Esophagus mucosa (tissue), 1 donor: ENCODE data around the gene SORCS2. TPM values are rescaled to one million over a fixed set of nuclear protein-coding genes. Genes with fewer than 3 reads are reported as not detected.

ENCODE experiments used
- ATAC-seq: fragments of 200-7000 bp; cut with Tn5 transposase; one replicate; pipeline ENCODE4 v1.9.1; 2020
- total RNA-seq: library from RNA; stranded (reverse); gene quantifications from one replicate; pipeline ENCODE4 v1.2.4, GENCODE V29; 2023
- donor health status: DM: yes; HTN: yes; CAD: no.

The SORCS2 gene
- total RNA-seq, 1 donor from 2014 or later: 5.0 TPM

DNA sequence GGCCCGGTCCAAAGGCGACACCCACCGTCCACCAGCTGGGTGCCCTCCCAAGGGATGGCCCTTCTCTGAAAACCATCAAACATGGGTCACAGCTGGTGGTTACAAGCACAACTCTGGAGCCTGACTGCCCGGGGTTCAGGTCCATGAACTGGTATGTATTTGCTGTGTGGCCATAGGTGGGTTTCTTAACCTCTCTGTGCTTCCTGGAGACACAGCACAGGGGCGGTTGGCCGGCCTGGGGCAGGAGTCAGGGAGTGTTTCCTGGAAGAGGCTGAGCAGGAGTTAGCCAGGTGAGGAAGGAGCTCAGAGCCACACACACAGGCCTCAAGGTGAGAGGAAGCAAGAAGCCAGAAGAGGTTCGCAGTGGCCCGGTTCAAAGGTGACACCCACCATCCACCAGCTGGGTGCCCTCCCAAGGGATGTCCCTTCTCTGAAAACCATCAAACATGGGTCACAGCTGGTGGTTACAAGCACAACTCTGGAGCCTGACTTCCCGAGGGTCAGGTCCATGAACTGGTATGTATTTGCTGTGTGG, 486.0 kb downstream of the SORCS2 start:
- ATAC-seq: no peak

- no peak for ATAC-seq
Observed at GRCh38 chr4:7679406-7680040, 487.2 kb downstream of the SORCS2 start.

DNA sequence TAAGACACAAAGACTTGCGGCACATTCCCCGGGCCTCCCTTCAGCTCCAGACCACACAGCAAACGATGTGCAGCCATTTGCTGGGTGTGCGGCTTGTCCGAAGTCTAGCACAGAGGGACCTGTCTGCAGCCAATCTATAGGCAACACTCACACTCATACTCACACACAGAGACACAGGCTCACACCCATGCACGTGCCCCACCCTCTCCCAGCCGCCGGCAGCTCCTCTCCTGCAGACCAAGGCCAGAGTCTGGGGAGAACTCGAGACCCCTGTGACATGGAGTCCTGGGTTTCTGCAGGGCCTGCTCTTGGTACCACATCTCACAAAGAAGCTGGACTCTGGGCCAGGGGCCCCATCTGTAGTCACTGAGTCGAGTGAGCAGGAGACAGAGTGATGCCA, 487.8 kb downstream of the SORCS2 start:
- ATAC-seq: no peak

- no peak for ATAC-seq
Observed at GRCh38 chr4:7680731-7681130, 488.4 kb downstream of the SORCS2 start.

DNA sequence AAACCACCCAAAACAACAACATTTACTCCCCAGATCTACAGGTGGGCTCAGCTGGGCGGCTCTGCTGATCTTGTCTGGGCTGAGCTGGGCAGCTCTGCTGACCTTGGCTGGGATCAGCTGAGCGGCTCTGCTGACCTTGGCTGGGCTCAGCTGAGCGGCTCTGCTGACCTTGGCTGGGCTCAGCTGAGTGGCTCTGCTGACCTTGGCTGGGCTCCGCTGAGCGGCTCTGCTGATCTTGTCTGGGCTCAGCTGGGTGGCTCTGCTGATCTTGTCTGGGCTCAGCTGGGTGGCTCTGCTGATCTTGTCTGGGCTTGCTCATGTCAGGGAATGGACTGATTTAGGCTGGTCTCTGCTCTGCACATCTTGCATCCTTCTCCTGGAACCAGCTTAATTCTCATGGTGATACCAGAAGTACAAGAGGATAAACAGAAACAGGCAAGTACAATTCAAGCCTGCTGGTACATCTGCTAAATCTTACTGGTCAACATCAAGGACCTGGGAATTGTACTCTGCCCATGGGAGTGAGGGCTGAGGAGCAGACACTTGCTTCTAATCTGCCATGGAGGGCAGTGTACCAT, 490.9 kb downstream of the SORCS2 start:
- ATAC-seq: no peak

DNA sequence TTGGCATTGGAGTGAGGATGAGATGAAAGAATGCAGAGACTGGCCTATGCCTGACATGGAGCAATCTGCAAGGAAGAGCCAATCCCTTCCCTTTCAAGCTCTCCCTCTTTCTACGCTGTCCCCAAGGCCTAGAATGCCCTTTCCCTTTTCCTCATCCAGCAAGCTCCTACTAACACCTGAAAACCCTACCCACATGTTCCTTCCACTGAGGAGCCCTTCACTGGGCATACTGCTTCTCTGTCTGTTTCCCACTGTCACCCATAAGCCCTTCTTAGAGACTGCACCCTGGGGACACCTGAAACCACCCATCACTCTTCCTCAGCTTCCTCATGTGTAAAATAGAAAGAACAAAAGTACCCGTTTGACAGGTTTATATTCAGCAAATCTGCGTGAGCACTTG, 492.0 kb downstream of the SORCS2 start:
- no peak for ATAC-seq

DNA sequence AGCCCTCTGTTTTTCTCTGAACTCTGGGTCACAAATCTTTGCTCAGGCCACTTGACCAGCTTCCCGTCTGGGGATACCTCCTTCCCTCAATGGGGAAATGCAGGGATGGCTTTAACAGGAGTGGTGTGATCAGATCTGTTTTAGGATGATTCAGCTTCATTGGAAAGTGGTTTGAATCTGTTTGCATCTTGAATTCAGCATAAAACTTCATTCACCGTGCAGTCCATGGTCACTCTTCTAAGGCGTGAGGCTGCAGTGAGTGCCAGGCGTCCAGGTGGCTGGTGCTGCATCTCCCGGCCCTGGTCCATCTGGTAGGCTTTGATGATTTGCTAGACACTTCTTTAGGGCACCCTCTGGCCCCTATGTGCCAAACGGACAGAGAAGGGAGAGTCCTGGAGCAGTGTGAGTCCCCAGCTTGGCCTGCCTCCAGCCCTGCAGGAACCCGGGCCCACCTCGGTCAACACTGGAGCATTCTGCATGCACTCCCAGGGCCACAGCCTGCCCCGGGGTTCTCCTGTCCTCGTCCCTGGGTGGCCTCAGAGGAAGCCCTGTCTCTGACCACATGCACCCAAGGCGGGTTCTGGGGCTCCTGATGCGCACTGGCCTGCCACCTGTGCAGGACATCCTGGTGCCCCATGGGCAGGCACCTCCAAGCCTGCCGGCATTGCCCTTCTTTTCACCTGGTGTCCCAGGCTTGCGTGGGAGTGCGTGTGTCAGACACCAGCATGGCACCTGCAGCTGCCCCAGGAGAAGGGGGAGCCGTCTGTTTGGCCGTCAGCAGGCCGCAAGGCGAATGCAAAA, 493.9 kb downstream of the SORCS2 start:
- no peak for ATAC-seq

DNA sequence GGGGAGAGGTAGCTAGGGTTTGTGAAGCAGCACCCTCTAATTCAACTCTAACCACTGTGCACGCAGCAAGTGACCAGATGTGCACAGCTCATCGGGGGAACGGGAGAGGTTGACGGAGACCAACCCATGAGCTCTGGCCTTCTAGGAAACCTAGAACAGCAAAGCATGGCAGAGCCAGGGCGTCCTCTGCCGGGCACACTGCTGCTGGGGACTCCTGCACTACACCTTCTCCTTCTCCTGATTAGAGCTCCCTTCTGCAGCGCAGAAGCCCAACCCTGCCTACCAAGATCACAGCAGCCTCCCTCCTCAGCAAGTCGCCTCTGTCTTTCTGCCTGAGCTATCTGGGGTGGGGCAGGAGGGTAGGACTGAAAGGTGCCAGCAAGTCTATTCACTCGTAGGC, 494.7 kb downstream of the SORCS2 start:
- no peak for ATAC-seq

DNA sequence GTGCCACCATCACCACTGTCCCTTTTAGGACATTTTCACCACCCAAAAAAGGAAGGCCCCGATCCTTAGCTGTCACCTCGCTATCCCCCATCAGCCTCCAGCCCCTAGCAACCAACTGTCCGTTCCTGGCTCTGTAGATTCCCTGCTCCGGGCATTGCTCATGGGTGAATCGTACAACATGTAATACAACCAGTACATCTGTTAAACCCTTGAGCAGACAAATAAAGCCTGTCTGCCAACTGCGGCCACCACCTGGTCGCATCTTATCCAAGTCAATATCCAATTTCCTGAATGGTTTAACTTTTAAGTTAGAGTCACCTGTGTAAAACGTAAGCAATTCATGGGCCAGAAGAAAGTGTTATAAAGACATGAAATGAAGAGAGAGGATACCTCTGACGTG, 495.5 kb downstream of the SORCS2 start:
- no peak for ATAC-seq

GRCh38 chr4:7689773-7690693, 497.7 kb downstream of the SORCS2 start:
- no peak for ATAC-seq

- ATAC-seq: no peak
Observed at GRCh38 chr4:7691061-7691460, 498.7 kb downstream of the SORCS2 start.

DNA sequence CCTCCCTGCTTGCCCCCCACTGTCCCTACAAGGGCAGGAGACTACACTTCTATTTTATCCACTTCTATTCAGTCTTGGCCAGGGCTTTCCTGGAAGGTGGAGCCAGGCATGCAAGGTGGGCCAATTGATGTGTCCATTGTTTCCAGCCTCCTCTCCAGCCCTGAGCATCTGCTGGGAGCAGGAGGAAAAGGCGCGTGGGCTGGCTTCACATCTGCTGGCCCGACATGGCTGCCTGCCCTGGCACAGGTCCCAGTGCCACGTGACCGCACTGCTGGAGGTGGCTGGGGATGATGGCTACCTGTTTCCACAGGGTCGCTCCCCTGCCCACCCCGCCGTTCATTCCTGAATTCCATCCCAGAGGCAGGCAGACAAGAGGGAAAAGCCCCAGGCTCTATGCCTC, 499.6 kb downstream of the SORCS2 start:
- no peak for ATAC-seq

- no peak for ATAC-seq
Observed at GRCh38 chr4:7692451-7693236, 500.3 kb downstream of the SORCS2 start.

GRCh38 chr4:7693237-7693608, 500.9 kb downstream of the SORCS2 start:
- no peak for ATAC-seq

- ATAC-seq: no peak
Observed at GRCh38 chr4:7693711-7694110, 501.4 kb downstream of the SORCS2 start.

DNA sequence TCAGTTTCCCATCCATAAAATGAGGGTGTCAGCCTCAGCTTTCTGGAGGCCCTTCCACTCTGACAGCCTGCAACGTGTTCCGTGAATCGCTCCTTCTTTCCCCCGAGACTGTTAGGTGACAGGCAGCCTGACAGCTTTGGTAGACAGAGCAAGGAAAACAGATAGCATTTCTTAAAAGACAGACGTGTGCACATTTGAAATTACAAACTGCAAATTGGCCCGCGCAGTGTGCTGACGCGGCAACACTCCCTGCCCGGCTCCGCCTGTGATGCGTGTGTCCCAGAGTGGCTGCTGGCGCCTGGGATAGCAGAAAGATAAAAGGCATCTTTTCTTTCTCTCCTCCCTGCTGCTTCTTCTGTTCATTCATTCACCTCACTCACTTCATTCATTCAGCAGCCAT, 502.0 kb downstream of the SORCS2 start:
- no peak for ATAC-seq

GRCh38 chr4:7697343-7697742, 505.0 kb downstream of the SORCS2 start:
- no peak for ATAC-seq

DNA sequence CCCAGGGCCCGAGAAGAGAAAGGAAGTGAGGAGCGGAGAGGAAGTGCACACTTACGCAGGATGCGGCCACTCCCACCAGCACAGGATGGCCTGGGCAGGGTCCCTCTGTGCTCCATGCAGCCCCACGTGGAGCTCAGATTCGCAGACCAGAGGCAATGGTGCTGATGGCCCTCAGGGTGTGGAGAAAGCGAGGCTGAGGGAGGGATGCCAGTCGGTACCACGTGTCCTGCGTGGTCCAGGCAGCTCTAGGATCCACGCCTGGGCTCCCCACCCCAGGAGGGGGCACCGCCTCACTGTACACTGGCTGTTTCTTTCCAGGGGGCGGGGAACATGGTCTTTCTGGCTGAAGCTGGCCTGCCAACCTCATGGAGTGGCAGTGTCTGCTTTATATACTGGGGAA, 505.5 kb downstream of the SORCS2 start:
- ATAC-seq: no peak

GRCh38 chr4:7698584-7698983, 506.2 kb downstream of the SORCS2 start:
- no peak for ATAC-seq

DNA sequence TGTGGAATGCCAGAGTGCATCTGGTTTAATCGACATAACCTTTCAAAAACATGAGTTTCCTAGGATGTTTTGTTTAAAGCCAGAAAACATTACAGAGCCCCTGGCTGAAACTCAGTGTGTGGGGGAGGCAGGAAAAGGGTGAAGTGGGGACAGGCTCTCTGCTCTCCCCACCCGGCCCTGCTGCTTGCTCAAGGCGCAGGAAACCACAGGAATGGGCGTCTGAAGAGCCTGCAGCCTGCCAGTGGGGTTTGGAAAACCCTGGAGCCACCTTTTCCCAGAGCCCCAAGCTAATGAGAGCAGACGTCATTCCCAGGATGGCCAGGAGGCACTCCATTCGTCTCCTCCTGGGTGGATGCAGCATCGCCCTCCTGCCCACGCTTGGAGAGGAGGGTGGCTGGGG, 506.7 kb downstream of the SORCS2 start:
- no peak for ATAC-seq

DNA sequence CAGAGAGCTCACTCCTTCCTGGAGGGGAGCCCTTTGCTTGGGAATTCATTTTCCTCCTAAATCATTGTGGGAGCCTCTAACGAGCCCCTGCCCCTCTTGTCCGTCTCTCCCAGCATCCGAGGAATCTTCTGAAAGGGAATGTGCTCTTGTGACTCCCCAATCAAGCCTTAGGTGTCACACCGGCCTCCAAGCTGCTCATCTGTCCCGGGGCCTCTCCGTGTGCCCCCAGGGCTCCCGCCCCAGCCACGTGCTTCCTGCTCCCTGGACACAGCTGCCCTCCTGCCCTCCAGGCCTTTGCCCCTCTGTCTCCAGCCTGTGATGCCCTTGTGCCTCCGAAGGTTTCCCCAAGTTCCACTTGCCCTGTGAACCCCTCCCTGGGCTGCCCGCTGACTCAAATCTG, 507.5 kb downstream of the SORCS2 start:
- ATAC-seq: no peak

DNA sequence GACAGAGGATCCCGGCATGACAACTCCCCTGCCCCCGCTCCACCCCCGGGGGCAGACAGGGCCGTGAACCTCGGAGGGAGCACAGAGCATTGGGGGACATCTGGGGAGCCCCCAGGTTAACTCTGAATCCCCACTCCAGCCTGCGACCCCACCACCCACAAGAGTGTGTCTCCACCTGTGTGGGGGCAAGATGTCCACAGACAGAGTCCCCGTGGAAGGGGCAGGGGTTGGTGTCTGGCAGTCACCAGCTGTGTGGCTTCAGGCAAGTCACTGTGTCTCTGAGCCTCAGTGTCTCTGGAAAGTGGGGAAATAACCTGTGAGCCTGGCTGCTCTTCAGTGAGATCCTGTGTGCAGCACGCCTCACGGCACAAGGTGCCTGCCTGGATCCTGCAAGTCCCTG, 508.3 kb downstream of the SORCS2 start:
- no peak for ATAC-seq
